ENCODE measurements around the gene TSPEAR.

The TSPEAR gene

GRCh38 chr21:44499211-44499560, 212.2 kb downstream of the TSPEAR start:
- Histone ChIP-seq H3K36me3 (ENCODE audit: control insufficient read depth, insufficient read depth, low read length) (no peaks in the 10 kb centered on the region), H3K27ac (ENCODE audit: low read length) (no peak overlapping the region), H3K27me3 (ENCODE audit: control insufficient read depth, insufficient read depth, low read length) (no peaks in the 10 kb centered on the region), H3K4me1 (ENCODE audit: control insufficient read depth, insufficient read depth, low read length) (no peaks in the 10 kb centered on the region; the same call in 1 of the 2 replicates), H3K4me3 (ENCODE audit: low read length) (no peak overlapping the region), H3K9me3 (ENCODE audit: control insufficient read depth, insufficient read depth, low read length) (no peaks in the 10 kb centered on the region)
- no peak for DNase-seq (ENCODE audit: low read depth, low spot score)
- WGBS (ENCODE audit: insufficient coverage, insufficient read length): no CpG with 5 or more reads among the region's 18 CpGs

DNA sequence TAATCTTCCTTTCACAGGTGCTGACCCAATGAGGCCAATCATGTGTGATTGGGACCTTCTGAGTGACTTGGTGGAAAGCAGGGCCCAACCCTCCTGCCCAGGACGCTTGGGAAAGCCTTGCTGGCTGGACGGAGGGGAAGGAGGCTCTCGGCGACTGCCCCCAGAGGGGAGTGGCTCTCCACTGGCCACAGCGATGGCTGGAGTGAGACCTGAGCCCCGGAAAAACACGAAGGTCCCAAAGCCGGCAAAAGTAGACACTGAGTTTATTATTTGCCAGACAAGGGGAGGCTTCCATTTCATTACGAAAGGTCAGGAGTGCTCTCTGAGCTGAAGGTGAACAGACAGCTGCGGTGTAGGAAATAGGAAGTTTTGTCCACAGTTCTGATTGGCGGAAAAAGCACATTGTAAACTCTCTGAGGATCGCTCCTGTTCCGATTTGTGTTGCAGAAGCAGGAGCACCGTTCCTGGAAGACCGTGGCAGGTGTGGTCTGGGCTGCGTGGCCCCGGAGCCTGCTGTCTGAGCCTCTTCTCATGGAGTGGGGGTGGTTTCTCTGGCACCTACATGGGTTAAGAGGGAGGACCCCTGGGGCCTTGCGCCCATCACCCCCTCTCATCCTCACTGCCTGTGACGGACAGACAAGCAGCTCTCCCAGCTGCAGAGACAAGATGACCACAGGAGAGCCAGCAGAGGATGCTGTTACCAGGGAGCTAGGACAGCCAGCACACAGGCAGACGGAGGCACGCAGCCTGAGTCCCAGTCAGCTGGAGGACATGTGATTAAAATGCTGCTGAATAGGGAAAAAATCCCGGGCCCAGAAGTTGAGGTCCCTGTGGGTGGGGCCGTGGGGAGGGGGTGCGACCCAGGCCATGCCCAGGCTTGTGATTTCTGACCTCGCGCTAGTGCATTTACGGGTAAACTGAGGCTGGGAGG, 212.8 kb downstream of the TSPEAR start:
- H3K9me3 ChIP-seq (ENCODE audit: control insufficient read depth, insufficient read depth, low read length): no peaks in the 10 kb centered on the region
- H3K27me3 ChIP-seq (ENCODE audit: control insufficient read depth, insufficient read depth, low read length): no peaks in the 10 kb centered on the region
- no peaks in the 10 kb centered on the region; the same call in 1 of the 2 replicates for H3K4me1 ChIP-seq (ENCODE audit: control insufficient read depth, insufficient read depth, low read length)
- no peak overlapping the region for H3K27ac ChIP-seq (ENCODE audit: low read length)
- no peak overlapping the region for H3K4me3 ChIP-seq (ENCODE audit: low read length)
- H3K36me3 ChIP-seq (ENCODE audit: control insufficient read depth, insufficient read depth, low read length): no peaks in the 10 kb centered on the region
- DNase-seq (ENCODE audit: low read depth, low spot score): no peak
- no CpG with 5 or more reads among the region's 27 CpGs for WGBS (ENCODE audit: insufficient coverage, insufficient read length)

DNA sequence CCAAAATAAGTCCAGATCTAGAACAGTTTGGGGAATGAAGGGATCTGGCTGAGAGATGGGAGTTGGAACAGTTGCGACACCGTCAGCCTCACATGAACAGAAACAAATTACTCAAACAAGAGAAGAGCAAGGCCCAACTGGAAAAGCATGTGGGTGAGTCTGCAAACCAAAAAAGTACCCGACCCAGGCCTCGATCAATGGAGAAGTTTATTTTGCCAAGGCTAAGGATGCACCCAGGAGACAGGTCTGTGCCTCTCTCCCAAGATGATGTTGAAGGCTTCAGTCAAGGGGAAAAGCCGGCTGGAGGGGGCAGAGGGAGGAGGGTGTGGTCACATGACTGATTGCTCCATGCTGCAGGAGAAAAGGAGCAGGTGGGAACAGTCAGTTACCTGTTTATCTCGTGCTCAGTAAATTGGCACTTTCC, 213.7 kb downstream of the TSPEAR start:
- no peaks in the 10 kb centered on the region for H3K27me3 ChIP-seq (ENCODE audit: control insufficient read depth, insufficient read depth, low read length)

GRCh38 chr21:44496564-44497550, 214.5 kb downstream of the TSPEAR start:
- Histone ChIP-seq H3K4me3 (ENCODE audit: low read length) (no peak overlapping the region), H3K36me3 (ENCODE audit: control insufficient read depth, insufficient read depth, low read length) (peaks cover 2% of the 10 kb centered on the region; the same call in 1 of the 2 replicates), H3K27ac (ENCODE audit: low read length) (no peak overlapping the region), H3K4me1 (ENCODE audit: control insufficient read depth, insufficient read depth, low read length) (no peaks in the 10 kb centered on the region; the same call in 1 of the 2 replicates), H3K27me3 (ENCODE audit: control insufficient read depth, insufficient read depth, low read length) (no peaks in the 10 kb centered on the region), H3K9me3 (ENCODE audit: control insufficient read depth, insufficient read depth, low read length) (no peaks in the 10 kb centered on the region)
- WGBS (ENCODE audit: insufficient coverage, insufficient read length): no CpG with 5 or more reads among the region's 27 CpGs
- no peak for DNase-seq (ENCODE audit: low read depth, low spot score)

More for the DNA sequence above, 213.7 kb downstream of the TSPEAR start:
- Histone ChIP-seq H3K27ac (ENCODE audit: low read length) (no peak overlapping the region), H3K4me3 (ENCODE audit: low read length) (no peak overlapping the region), H3K9me3 (ENCODE audit: control insufficient read depth, insufficient read depth, low read length) (no peaks in the 10 kb centered on the region), H3K36me3 (ENCODE audit: control insufficient read depth, insufficient read depth, low read length) (no peaks in the 10 kb centered on the region), H3K4me1 (ENCODE audit: control insufficient read depth, insufficient read depth, low read length) (no peaks in the 10 kb centered on the region; the same call in 1 of the 2 replicates)
- no peak for DNase-seq (ENCODE audit: low read depth, low spot score)
- WGBS (ENCODE audit: insufficient coverage, insufficient read length): no CpG with 5 or more reads among the region's 6 CpGs

DNA sequence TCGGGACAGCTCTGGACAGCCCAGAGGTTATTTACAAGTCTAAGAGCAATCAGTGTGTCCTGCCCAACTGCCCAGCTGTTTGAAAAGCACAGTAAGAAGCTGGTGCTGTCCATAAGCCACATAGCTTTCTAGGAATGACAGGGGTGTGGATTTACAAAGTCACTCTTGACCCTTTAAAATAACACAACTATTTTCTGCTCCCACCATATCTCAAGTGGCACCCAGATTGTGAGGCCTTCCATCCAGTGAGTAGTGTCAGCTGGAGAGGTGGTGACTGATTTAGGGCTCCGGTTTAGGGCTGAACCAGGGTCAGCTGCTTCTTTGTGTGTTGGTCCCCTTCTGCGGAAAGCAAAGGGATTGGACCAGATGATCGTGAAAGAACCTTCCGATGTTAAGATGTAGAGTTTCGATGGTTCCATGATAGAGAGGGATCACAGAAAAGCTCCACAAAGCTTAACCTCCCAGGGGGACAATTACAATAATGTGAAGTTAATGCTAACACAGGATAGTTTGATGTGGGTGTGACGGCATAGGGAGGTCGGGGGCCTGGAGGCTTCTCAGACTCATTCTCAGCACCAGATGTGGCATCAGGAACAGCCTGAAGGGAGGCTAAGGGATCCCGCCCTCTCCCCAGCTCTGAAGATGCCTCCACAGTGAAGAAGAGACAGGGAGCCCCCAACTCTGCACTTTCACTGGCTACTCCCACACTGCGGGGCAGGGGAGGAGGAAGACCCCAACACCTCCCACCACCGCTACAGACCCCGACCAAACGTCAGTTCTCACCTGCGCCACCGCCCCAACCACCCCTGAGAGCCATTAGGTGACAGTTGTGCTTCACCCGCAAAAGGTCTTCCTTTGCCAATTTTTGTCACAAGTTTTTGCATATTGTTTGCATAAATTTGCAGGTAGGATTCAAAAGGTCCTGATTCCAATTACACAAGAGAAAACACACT, 215.5 kb downstream of the TSPEAR start:
- H3K27ac ChIP-seq (ENCODE audit: low read length): no peak overlapping the region
- H3K4me1 ChIP-seq (ENCODE audit: control insufficient read depth, insufficient read depth, low read length): no peaks in the 10 kb centered on the region; the same call in 1 of the 2 replicates
- no peak for DNase-seq (ENCODE audit: low read depth, low spot score)
- H3K9me3 ChIP-seq (ENCODE audit: control insufficient read depth, insufficient read depth, low read length): no peaks in the 10 kb centered on the region
- H3K27me3 ChIP-seq (ENCODE audit: control insufficient read depth, insufficient read depth, low read length): no peaks in the 10 kb centered on the region
- H3K4me3 ChIP-seq (ENCODE audit: low read length): no peak overlapping the region
- peaks cover 6% of the 10 kb centered on the region; the same call in 1 of the 2 replicates for H3K36me3 ChIP-seq (ENCODE audit: control insufficient read depth, insufficient read depth, low read length)
- WGBS (ENCODE audit: insufficient coverage, insufficient read length): no CpG with 5 or more reads among the region's 16 CpGs

- H3K36me3 ChIP-seq (ENCODE audit: control insufficient read depth, insufficient read depth, low read length): peaks cover 7% of the 10 kb centered on the region; the same call in 1 of the 2 replicates
- H3K9me3 ChIP-seq (ENCODE audit: control insufficient read depth, insufficient read depth, low read length): no peaks in the 10 kb centered on the region
- H3K27ac ChIP-seq (ENCODE audit: low read length): no peak overlapping the region
- no peak for DNase-seq (ENCODE audit: low read depth, low spot score)
- no peaks in the 10 kb centered on the region for H3K27me3 ChIP-seq (ENCODE audit: control insufficient read depth, insufficient read depth, low read length)
- no peaks in the 10 kb centered on the region; the same call in 1 of the 2 replicates for H3K4me1 ChIP-seq (ENCODE audit: control insufficient read depth, insufficient read depth, low read length)
- WGBS (ENCODE audit: insufficient coverage, insufficient read length): no CpG with 5 or more reads among the region's 13 CpGs
- H3K4me3 ChIP-seq (ENCODE audit: low read length): no peak overlapping the region
Measured at GRCh38 chr21:44494956-44495355, 216.4 kb downstream of the TSPEAR start.

- no peak overlapping the region for H3K27ac ChIP-seq (ENCODE audit: low read length)
- H3K4me1 ChIP-seq (ENCODE audit: control insufficient read depth, insufficient read depth, low read length): no peaks in the 10 kb centered on the region; the same call in 1 of the 2 replicates
- no peak overlapping the region for H3K4me3 ChIP-seq (ENCODE audit: low read length)
- no peaks in the 10 kb centered on the region for H3K27me3 ChIP-seq (ENCODE audit: control insufficient read depth, insufficient read depth, low read length)
- no CpG with 5 or more reads among the region's 17 CpGs for WGBS (ENCODE audit: insufficient coverage, insufficient read length)
- no peaks in the 10 kb centered on the region for H3K9me3 ChIP-seq (ENCODE audit: control insufficient read depth, insufficient read depth, low read length)
- H3K36me3 ChIP-seq (ENCODE audit: control insufficient read depth, insufficient read depth, low read length): peaks cover 7% of the 10 kb centered on the region; the same call in 1 of the 2 replicates
- no peak for DNase-seq (ENCODE audit: low read depth, low spot score)
Measured at GRCh38 chr21:44494418-44494817, 217.0 kb downstream of the TSPEAR start.

GRCh38 chr21:44492567-44493385, 218.6 kb downstream of the TSPEAR start:
- H3K4me3 ChIP-seq (ENCODE audit: low read length): no peak overlapping the region
- H3K4me1 ChIP-seq (ENCODE audit: control insufficient read depth, insufficient read depth, low read length): no peaks in the 10 kb centered on the region; the same call in 1 of the 2 replicates
- H3K36me3 ChIP-seq (ENCODE audit: control insufficient read depth, insufficient read depth, low read length): peaks cover 7% of the 10 kb centered on the region; the same call in 1 of the 2 replicates
- no peaks in the 10 kb centered on the region for H3K27me3 ChIP-seq (ENCODE audit: control insufficient read depth, insufficient read depth, low read length)
- H3K27ac ChIP-seq (ENCODE audit: low read length): no peak overlapping the region
- no peak for DNase-seq (ENCODE audit: low read depth, low spot score)
- no peaks in the 10 kb centered on the region for H3K9me3 ChIP-seq (ENCODE audit: control insufficient read depth, insufficient read depth, low read length)
- no CpG with 5 or more reads among the region's 9 CpGs for WGBS (ENCODE audit: insufficient coverage, insufficient read length)

DNA sequence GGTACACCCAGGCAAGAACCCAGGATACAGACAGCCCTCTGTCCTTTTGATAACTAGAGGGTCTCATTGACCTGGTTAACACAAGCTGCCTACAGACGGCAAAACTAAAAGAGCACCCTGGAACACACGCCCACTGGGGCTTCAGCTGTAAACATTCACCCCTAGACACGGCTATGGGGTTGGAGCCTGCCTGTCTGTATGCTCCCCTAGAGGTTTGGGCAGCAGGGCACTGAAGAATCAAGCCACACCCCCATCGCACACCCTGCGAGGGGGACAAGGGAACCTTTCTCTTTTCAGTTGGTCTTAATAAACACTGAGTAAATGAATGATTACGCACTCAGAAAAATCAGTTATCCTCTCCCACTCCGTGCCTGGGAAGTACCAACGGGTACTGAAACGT, 220.6 kb downstream of the TSPEAR start:
- Histone ChIP-seq H3K36me3 (ENCODE audit: control insufficient read depth, insufficient read depth, low read length) (peaks cover 7% of the 10 kb centered on the region; the same call in 1 of the 2 replicates), H3K4me3 (ENCODE audit: low read length) (no peak overlapping the region), H3K27me3 (ENCODE audit: control insufficient read depth, insufficient read depth, low read length) (no peaks in the 10 kb centered on the region), H3K9me3 (ENCODE audit: control insufficient read depth, insufficient read depth, low read length) (no peaks in the 10 kb centered on the region), H3K27ac (ENCODE audit: low read length) (no peak overlapping the region), H3K4me1 (ENCODE audit: control insufficient read depth, insufficient read depth, low read length) (no peaks in the 10 kb centered on the region)
- no CpG with 5 or more reads among the region's 9 CpGs for WGBS (ENCODE audit: insufficient coverage, insufficient read length)
- no peak for DNase-seq (ENCODE audit: low read depth, low spot score)
